ENCODE results near the gene MFAP4.
"Not testable (repeated sequence)": the region's sequence is repeated elsewhere in the genome, so short reads cannot be mapped to it uniquely, and the experiment has no call there.

Gene MFAP4

DNA sequence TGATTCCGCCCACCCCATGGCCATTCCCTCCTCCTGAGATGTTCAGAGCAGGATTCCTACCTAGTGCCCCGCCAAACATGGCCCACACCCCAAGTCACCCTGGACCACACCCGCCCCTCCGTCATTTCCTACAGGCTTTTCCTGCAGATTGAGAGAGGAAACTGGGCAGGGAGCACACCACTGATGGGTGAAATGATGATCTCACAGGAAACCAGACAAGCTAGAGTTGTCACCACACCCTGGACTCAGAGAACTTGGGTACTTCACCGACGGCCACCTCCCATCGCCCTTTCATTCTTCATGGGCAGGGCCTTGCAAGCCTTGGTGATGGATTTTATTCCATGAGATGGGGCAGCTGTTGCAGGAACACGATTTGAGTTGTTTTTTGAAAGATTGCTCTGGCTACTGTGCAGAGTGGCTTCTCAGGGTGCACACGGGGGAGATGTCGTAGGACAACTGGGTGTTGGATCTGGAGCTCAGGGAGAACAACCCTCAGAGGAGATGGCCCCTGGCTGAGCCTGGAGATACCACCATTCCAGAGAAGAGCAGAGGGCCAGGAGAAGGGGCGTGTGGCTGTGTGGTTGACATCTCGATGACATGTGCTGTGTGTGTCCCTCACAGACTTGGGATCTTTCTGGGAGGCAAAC lies 17.0 kb downstream of the MFAP4 start:
- no peak for DNase-seq

DNA sequence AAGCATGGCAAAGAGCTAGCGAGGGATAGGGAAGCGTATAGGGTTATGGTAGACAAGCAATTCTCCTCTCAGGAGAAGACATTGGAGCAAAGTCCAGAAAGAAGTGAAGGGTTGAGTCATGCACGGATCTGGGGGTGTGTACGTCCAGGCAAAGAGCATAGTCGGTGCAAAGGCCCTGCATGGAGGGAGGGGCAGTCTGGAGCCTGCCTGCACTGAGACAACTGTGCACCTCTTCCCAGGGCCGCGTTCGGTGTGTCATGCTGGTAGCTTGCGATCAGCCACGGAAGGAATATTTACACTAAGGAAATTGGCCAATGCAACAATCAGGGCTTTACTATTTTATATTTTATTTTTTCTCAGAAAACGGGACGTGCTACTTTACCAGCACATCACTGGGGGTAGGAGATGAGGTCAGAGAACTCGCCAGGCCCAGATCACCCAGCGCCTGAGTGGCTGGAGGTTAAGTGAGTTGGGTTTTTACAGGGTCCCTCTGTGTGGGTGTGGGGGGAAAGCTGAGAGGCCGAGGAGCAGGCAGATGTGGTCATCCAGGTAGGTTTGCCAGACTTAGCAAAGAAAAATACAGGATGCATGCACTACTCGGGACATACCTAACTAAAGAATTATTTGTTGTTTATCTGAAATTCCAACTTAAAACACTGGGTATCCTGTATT lies 17.7 kb downstream of the MFAP4 start:
- no peak for DNase-seq

DNA sequence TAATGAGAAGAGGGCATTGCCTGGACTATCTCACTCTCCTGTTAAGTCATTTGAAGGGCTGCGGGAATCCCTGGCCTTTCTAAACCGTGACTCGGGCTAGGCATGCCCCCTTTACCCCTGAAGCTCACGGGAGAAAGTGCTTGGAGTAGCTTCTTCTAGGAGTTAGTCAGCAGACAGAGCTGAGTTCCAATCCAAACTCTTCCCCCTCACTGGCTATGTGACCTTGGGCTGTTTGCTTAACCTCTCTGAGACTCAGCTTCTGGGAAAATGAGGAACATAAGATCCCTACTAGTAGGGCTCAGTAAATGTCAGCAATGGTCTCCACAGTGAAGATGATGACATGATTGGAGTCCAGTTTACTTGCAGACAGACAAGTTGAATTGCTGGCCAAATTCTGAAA lies 18.8 kb downstream of the MFAP4 start:
- DNase-seq = no peak

DNA sequence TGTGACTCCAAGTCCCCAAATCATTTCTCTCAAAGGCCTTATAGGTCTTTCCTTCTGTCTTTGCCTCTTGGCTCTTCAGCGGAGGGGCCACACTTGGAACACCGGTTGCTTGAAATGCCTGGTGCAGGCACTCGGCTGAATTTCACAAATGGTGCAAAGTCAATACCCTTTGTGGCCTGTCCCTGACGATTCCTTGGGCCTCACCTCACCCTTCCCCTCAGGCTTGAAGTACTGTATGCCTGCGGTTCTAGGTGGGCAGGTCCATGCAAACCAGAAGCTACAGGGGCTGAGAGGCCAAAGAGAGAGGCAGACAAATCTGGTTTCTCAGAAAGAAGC lies 20.4 kb downstream of the MFAP4 start:
- DNase-seq = no peak

DNA sequence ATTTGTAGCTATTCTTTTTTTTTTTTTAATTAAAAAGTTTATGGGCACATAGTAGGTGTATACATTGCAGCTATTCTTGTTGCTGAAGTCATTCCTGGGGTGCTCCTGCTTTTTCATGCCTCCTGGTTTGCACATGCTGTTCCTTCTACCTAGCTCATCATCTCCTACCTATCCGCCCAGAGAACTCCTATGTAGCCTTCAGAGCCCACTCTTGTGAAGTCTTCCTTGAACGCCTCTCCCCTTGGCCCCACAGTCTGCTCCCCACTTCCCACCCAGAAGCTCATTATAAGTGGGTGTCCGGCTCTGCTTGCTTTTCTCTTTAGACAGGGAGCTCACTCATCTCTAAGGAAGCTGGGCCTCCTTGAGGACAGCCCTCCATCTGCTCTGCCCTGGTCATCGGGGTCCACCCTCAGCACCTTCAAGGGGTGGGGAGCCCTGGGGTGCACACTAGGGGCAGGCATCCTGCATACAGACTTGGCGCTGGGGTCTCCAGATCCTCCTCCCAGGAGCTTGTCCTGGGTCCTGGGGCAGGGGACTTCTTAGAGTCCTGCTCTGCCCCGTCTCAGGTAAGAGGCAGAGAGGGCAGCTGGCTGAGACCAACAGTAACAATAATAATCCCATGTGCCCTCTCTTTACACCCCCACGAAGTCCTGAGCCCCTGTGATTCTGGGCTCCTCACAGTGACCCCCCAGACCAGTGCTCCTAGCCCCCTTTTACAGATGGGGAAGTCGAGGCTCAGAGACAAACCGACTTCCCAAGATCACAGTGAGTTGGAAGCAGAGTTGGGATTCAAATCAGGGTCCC lies 21.0 kb downstream of the MFAP4 start:
- no peak for DNase-seq

DNA sequence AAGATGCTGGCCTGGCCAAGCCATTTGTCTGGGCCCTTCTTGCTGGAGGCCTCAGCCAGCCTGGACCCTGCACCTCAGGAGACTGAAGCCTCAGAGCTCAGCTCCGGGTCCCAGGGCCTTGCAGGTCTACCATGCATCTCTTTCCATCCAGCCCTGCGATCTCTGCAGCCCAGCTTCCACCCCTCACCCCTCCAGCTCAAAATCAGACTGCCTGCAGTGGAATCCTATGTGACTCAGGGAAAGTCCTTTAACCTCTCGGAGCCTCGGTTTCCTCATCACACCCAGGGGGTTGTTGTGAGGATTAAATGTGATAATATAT lies 21.5 kb downstream of the MFAP4 start:
- no peak for DNase-seq

DNA sequence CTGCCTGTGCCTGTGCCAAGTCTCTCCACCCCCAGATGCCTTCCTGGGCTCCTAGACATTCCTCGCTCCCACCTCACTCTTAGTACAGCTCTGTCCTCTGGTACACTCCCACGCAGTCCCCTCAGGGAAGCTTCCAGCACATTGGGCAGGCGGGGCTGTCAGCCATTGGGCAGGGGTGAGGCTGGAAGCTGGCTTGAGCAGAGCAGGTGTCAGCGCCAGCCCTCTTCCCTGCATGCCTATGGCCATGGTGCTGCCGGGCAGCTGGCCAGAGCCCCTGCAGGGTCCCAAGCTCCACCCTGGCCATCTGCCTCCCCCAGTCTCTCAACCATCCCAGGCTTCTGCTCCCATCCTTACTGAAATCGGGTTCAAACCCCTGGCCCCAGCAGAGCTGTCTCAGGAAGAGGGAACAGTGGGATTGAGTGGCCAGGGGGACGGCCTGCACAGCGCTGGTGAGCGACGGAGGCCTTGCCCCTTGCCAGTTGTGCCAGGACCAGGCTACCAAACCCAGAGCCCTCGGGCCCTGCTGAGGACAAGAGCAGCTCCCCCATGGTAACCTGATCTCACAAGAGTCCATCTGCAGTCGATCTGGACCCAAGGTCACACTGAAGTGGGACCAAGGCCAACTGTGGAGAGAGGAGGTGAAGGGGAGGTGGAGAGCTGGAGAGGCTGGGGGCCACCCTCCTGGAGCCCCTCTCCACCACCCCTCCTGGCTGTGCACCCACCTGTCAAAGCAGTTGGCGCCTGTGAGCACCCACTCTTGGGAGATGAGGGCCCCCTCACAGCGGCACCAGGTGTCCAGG lies 22.1 kb downstream of the MFAP4 start:
- no peak for DNase-seq

DNA sequence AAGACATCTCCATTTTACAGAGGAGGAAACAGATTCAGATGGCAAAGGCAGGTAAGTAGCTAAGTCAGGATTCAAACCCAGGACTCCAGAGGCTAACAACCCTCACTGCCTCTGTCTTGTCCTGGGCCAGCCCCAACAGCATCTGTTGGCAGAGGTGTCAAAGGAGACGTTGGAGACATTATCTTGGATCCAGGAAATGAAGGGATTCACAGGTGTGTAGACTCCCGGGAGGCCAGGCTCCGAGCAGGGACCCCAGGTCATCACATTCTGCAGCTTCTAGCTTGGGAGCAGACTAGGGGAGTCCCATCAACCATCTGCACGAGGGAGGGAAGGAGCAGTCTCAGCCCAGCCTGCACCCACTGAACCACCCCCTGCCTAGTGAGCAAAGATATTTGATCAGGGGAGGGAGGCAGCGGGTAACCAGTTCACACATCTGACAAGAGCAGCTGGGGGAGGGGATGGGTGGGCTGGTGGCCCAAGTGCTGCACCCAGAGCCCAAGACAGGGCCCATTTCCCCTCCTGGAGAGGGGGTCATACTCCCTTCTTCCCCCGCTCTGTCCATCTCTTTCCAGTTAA lies 23.4 kb downstream of the MFAP4 start:
- no peak for DNase-seq

DNA sequence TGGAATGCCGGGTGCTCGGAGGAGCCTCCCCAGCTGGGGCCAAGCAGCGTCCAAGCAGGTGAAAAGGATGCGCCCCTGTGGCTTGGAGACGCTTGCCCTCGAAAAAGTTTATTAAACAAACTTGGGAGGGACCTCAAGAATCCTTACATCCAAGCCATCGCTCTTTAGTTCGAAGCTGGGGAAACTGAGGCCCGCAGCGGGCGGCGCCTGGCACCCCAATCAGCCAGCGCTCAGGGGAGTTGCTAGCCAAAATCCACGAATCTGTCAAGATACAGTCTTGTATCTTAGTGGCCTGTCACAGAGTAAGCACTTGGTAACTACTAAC lies 23.9 kb downstream of the MFAP4 start:
- no peak for DNase-seq

DNA sequence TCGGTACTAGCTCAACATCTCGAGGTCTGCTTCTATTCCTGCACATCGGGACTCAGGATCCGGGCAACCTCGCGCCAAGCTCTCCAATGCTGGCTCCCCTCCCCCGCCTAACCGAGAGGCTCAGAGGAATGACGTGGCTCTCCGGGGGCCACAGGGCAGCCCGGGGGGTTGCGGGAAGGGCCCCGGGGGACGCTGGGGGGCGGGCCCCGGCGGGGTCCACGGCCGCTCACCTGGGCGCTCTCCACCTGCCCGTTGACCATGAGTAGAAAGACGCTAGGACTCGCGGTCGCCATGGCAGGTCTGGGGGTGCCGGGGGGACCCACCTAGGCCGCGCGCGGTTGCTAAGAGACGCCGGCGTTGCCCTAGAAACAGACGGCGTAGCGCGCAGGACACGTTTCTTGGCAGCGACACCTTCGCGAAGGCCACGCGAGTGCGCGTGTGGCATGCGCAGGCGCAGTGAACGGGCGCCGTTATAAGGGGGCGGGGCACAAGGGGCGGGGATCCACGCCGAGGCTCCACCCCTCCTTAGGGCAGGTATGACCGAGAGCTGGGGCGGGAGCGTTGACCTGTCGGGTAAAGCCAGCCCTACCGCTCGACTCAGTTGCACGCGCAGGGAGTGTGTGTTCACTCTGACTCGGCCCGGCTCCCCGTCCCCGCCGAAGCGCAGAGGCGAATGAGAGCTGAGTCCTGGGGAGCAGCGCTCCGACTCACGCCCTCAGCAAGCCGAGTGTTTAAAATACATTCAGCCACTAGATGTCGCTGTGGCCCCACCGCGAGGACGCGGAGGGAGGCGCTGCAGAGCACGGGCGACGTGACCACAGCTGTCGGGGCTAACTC lies 24.5 kb downstream of the MFAP4 start, which contains the start of gene B9D1:
Gene B9D1, minus strand, starts transcription at position 447 of the 837 bp plus-strand sequence. Its CDS starts 154 bp downstream, at position 293.
- peak; percentile 75 for DNase-seq

DNA sequence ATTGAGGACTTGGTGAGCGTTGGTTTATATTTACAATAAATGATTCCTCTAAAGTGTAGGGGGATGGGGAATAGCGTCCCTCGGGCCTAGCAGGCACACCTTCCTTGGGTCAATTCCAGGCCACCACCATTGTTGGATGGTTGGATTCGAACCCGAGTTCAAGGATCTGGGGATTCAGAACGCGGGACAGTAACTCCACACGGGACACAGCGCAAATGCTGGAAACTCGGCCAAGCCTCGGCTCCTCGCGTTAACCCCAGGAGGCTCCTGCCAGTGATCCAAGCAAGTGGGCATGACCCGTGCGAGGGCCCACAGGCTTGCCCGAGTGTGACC lies 25.1 kb downstream of the MFAP4 start:
- no peak for DNase-seq

DNA sequence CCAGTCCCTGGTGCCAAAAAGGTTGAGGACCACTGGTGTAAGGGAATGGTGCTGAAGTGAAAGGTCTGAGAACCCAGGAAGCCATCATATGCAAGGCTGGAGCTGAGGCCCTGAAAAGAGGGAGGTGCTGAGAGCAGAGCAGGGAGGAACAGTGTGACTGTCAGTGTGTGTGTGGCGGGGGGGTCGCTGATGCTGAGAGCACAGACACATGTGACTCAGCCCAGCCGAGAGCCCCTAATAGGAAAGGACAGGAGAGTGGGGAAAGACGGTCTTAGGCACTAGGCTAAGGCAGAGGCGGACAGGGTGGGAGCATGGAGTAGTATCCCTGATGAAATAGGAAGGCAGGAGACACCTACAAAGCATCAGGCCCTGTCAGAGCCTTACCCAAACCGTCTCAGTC lies 25.7 kb downstream of the MFAP4 start:
- DNase-seq = no peak

DNA sequence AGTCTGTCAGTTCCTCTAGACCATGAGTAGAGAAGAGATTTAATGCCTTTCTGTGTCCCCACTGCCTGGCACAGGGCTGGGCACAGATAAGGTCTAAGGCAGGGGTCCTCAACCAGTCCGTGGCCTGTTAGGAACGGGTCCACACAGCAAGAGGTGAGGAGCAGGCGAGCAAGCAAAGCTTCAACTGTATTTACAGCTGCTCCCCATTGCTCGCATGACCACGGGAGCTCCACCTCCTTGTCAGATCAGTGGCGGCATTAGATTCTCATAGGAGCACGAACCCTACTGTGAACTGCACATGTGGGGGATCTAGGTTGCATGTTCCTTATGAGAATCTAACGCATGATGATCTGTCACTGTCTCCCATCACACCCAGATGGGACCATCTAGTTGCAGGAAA lies 26.2 kb downstream of the MFAP4 start:
- no peak for DNase-seq

DNA sequence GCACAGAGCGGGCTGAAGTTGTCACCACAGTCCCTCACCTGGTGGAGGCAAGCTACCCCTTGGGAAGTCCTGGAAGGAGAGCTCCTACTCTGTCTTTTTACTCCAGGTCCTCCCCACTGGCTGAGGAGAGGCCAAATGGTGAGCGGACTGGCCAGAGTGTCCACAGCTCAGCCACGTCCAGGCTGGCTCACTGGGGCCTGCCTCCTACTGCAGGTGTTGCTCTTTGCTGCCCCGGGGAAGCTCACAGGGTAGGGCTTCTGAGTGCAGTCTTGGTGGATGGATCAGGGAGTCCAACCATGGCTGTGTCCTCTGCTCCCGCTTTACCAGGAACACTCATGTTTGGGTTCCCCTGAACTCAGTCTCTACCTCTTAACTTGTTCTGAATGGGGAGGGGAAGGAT lies 27.1 kb downstream of the MFAP4 start:
- DNase-seq = no peak

DNA sequence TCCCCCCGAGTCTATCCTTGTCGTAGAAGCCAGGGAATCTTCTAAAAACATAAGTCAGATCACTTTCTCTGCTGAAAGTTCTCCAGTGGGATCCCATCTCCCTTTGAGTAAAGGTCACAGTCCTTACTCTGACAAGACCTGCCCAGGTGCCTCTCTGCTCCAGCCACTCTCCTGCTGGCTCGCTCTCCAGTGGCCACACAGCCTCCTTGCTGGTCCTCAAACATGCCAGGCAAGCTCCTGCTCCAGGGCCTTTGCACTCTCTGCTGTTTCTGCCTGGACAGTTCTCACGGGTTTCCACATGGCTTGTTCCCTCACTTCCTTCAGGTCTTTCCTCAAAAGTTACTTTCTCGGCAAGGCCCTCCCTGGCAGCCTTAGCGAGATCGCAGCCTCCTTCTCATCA lies 27.8 kb downstream of the MFAP4 start:
- no peak for DNase-seq

DNA sequence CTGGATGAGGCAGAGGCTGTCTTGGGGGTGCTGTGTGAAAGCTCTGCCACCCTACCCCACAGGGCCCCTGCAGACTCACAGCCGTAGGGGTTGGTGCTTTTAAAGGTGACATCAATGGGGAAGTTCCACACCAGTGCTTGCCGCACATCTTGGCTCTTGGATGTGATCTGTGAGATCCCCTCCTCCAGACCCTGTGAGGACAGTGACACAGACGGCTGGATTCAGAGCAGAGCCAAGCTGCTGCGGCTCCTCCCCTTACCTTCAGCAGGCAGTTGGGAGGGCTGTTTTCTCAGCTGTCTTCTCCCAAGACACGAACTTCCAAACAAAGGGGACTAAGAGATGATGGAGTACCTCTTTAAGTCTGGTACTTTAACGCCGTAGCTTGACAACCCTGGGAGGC lies 29.2 kb downstream of the MFAP4 start:
- no peak for DNase-seq

DNA sequence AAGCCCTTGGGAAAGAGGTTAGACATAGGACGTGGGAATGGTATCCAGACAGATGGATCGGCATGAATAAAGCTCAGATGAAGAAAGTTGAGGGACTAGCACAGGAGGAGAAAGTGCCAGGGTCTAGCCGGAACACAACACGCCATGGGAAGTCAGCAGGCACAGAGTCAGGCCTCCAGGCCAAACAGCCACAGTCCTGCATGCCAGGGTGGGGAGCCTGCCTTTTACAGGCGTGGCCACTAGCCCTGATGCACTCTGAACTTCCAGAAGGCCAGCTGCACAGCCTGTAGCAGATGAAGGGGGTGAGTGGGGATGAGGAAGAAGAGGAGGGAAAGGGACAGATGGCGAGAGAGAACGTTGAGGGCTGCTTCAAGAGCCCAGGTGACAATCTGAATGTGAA lies 29.6 kb downstream of the MFAP4 start:
- DNase-seq = no peak

DNA sequence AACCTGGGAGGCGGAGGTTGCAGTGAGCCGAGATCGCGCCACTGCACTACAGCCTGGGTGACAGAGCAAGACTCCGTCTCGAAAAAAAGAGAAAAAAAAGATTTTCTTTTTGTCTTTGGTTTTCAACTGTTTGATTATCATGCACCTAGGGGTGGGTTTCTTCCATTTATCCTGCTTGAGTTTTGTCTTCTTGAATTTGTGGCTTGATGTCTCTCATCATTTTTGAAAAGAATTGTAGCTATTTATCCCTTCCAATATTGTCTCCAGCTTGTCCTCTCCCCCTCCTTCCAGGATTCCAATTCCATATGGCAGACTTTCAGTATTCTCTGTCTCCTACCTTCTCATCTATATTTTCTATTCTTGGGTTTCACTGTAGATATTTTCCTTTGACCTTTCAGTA lies 32.2 kb downstream of the MFAP4 start:
- DNase-seq = no peak

DNA sequence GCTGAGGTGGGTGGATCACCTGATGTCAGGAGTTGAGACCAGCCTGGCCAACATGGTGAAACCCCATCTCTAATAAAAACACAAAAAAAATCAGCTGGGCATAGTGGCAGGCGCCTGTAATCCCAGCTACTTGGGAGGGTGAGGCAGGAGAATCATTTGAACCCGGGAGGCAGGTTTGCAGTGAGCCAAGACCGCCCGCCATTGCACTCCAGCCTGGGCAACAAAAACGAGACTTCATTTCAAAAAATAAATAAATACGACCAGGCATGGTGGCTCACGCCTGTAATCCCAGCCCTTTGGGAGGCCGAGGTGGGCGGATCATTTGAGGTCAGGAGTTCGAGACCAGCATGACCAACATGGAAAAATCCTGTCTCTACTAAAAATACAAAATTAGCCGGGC lies 33.6 kb downstream of the MFAP4 start:
- not testable (repeated sequence) for DNase-seq

DNA sequence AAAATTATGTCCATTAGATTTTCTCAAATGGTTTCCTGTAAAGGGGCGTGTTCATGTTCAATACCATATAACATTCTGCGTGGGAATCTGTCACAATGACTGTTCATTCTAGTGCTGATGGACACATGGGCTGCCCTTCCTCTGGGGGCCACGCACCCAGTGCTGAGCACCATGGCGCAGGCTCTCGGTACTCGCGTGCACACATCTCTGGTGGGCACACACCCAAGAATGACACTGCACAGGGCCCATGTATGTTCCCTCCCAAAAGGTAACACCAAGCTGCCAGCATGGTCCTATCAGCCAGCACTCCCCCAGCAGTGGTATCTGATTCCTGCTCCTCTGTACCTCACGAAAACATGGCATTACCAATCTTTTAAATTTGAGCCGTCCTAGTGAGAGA lies 38.2 kb downstream of the MFAP4 start:
- DNase-seq = no peak

DNA sequence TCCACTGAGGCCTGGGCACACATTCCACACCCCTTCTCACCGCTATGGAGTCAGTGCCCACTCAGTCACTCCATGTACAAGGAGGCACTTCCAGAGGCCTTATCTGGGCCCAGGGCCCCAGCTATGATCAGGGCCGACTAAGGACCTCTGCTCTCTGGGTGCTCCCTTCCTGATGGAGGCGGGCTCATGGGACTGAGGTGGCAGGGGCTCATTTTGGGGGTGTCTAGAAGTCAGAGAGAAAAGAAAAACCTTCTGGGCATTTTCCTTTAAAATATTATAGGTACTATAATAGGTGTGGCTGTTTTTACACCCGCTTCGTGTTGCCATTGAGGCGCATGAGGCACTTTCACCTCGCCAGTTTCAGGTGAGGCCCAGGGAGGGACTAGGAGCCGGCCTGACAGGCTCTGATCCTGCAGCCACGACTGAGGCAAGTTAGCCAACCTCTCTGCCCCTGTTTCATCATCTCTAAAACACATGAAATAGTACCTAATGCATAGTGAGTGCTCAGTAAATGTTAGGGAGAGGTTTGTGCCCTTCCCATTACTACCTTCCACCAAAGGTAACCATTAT lies 38.8 kb downstream of the MFAP4 start:
- DNase-seq = no peak
